T-cell (primary cell): ENCODE data around the gene COL5A2. TPM values are rescaled to one million over a fixed set of nuclear protein-coding genes. Genes with fewer than 3 reads are reported as not detected.

Source experiments
- ATAC-seq, 4 experiments: fragments of 200-7000 bp in 3 of 4; fragments of 150-1000 bp in 1 of 4; cut with Tn5 transposase; replicated peaks in 1 of 4; 1 replicate in 3 of 4; 2 replicates in 1 of 4; pipeline ENCODE4 v1.10.0; 2021; ENCODE audit warnings: moderate library complexity in 3 of 4, mild to moderate bottlenecking in 2 of 4, moderate number of reproducible peaks in 1 of 4
- CTCF ChIA-PET, 2 donors: fragments of 300-600 bp; sonication (Branson Sonifier 250); formaldehyde crosslinking; loops; one replicate each; lab custom pipeline; 2022; ENCODE audit warnings: antibody characterized with exemption in 2 of 2; lab: Charles Lee
- POLR2A ChIA-PET, 2 donors: fragments of 300-600 bp; sonication (Branson Sonifier 250); formaldehyde crosslinking; loops; one replicate each; lab custom pipeline; 2022; ENCODE audit warnings: antibody characterized with exemption in 2 of 2; lab: Charles Lee
- DNase-seq, 35 experiments: peaks; one replicate each; pipeline versions ENCODE4 v3.0.0 to v3.0.0-alpha.2; 2013 to 2023
- H3K27ac ChIP-seq: one replicate; pipeline ENCODE4 v1.5.1; 2013; ENCODE audit warnings: low read length
- H3K27me3 ChIP-seq, 2 experiments: replicated peaks in 1 of 2; 1 replicate in 1 of 2; 2 replicates in 1 of 2; pipeline versions ENCODE4 v1.6.1 to v1.7.0; 2013; ENCODE audit warnings: low read length in 1 of 2, mixed read lengths in 1 of 2; ENCODE audit not compliant: control insufficient read depth in 2 of 2, insufficient read depth in 2 of 2; ENCODE audit errors: extremely low read depth in 1 of 2
- H3K36me3 ChIP-seq, 2 donors: 1 replicate in 1 of 2; 2 replicates in 1 of 2; pipeline versions ENCODE4 v1.6.1 to v1.7.0; 2013; ENCODE audit warnings: low read length in 1 of 2; ENCODE audit not compliant: control insufficient read depth in 2 of 2, insufficient read depth in 1 of 2; ENCODE audit errors: extremely low read depth in 1 of 2
- H3K4me1 ChIP-seq, 2 experiments: 1 replicate in 1 of 2; 2 replicates in 1 of 2; pipeline versions ENCODE4 v1.6.1 to v1.7.0; 2013; ENCODE audit warnings: low read length in 2 of 2, mixed read lengths in 1 of 2; ENCODE audit not compliant: insufficient read depth in 2 of 2, control insufficient read depth in 1 of 2; ENCODE audit errors: extremely low read depth in 1 of 2
- H3K4me3 ChIP-seq, 2 donors: 1 replicate in 1 of 2; 2 replicates in 1 of 2; pipeline versions ENCODE4 v1.5.1 to v1.7.0; 2013; ENCODE audit warnings: mild to moderate bottlenecking in 2 of 2, low read length in 1 of 2, moderate library complexity in 1 of 2; ENCODE audit not compliant: control insufficient read depth in 1 of 2; ENCODE audit errors: extremely low read depth in 1 of 2
- H3K9me3 ChIP-seq: 2 replicates; pipeline ENCODE4 v1.7.0; 2013
- H3K27ac Mint-ChIP-seq, 2 donors: one replicate each; pipeline ENCODE4 v1.8.0; 2020 to 2021; ENCODE audit warnings: mild to moderate bottlenecking in 2 of 2, mixed read lengths in 2 of 2
- H3K27me3 Mint-ChIP-seq, 2 donors: one replicate each; pipeline ENCODE4 v1.8.0; 2021 to 2022; ENCODE audit warnings: mixed read lengths in 2 of 2
- H3K36me3 Mint-ChIP-seq: one replicate; pipeline ENCODE4 v1.8.0; 2021; ENCODE audit warnings: mixed read lengths
- H3K4me1 Mint-ChIP-seq, 3 donors: one replicate each; pipeline ENCODE4 v1.8.0; 2020 to 2022; ENCODE audit warnings: mixed read lengths in 3 of 3, mild to moderate bottlenecking in 1 of 3
- H3K4me3 Mint-ChIP-seq, 3 donors: one replicate each; pipeline ENCODE4 v1.8.0; 2020 to 2022; ENCODE audit warnings: mild to moderate bottlenecking in 3 of 3, mixed read lengths in 3 of 3, moderate library complexity in 3 of 3
- H3K9me3 Mint-ChIP-seq, 3 donors: one replicate each; pipeline ENCODE4 v1.8.0; 2020 to 2022; ENCODE audit warnings: mixed read lengths in 3 of 3
- WGBS: methylation state at CpG from one replicate; pipeline ENCODE4 v1.1.5; 2013; ENCODE audit warnings: missing lambda C conversion rate; ENCODE audit not compliant: insufficient coverage; 5-methylcytosine and 5-hydroxymethylcytosine counted together
- total RNA-seq, 35 experiments: library from RNA in 6 of 35; stranded (reverse) in 6 of 35; fragments of 120-200 nt in 1 of 35; gene quantifications; one replicate each; pipeline versions ENCODE4 v1.2.1 to v1.2.4 and lab custom pipeline; 2013 to 2026

Gene COL5A2
- total RNA-seq, 5 donors from 2014 or later (not counting 1 experiment from before 2014, with no cell fraction given) = 0.40 to 1.9 (median 1.3) TPM

- H3K9me3 Mint-ChIP-seq = no peaks in the 10 kb centered on the region
- H3K27me3 Mint-ChIP-seq = peaks cover 0 to 3% of the 10 kb centered on the region in 2 donors
- no peak overlapping the region for H3K4me3 Mint-ChIP-seq
- no peaks in the 10 kb centered on the region for H3K27me3 ChIP-seq
- ChIA-PET CTCF (no interaction called here), POLR2A (interaction anchor here in 1 of 2 donors (0.7 kb wide), 1 partner anchor 671 kb away, joined by 13 read pairs; no protein-coding TSS in a partner anchor)
- H3K9me3 ChIP-seq = no peaks in the 10 kb centered on the region
- no CpG with 5 or more reads among the region's 1 CpG for WGBS
- H3K36me3 ChIP-seq = no peaks in the 10 kb centered on the region
- no peak for DNase-seq
- H3K4me3 ChIP-seq = no peak overlapping the region
- H3K27ac Mint-ChIP-seq = no peak overlapping the region
- no peaks in the 10 kb centered on the region for H3K36me3 Mint-ChIP-seq
- no peaks in the 10 kb centered on the region for H3K4me1 ChIP-seq
- H3K27ac ChIP-seq = no peak overlapping the region
- no peaks in the 10 kb centered on the region for H3K4me1 Mint-ChIP-seq
- ATAC-seq = no peak
Observed at GRCh38 chr2:189072036-189072435, 107.5 kb downstream of the COL5A2 start.

GRCh38 chr2:189069855-189070619 is 109.5 kb downstream of the COL5A2 start:
- Mint-ChIP-seq H3K36me3 (no peaks in the 10 kb centered on the region), H3K4me3 (no peak overlapping the region), H3K27ac (no peak overlapping the region), H3K9me3 (no peaks in the 10 kb centered on the region), H3K27me3 (peaks cover 0 to 3% of the 10 kb centered on the region in 2 donors), H3K4me1 (no peaks in the 10 kb centered on the region)
- Histone ChIP-seq H3K27me3 (no peaks in the 10 kb centered on the region), H3K27ac (no peak overlapping the region), H3K4me1 (no peaks in the 10 kb centered on the region), H3K9me3 (no peaks in the 10 kb centered on the region), H3K36me3 (no peaks in the 10 kb centered on the region), H3K4me3 (no peak overlapping the region)
- POLR2A ChIA-PET = no interaction called here
- DNase-seq (no peak), ATAC-seq (no peak)
- CTCF ChIA-PET = interaction anchor here in 1 of 2 donors (0.6 kb wide), 1 partner anchor 1320 kb away, joined by 3 read pairs; no protein-coding TSS in a partner anchor

DNA sequence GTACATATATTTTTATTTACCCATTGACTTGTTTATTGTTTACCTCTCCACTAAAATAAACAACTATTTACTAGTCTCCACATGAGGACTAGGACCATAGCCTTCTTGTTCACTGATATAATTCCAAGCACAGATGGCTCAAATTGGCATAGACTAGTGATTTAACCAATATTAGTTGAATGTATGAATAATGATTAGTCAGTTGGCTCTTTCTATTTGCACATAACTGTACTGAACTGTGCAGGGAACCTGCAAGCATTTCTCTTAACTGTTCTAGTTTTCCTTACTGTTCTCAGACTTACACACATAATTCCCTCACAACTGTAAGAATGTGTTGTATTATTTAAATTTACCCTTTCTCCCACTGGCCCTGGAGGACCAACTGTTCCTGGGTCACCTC is 113.5 kb downstream of the COL5A2 start:
- no peak overlapping the region for H3K27ac ChIP-seq
- ChIA-PET POLR2A (interaction anchor here in 1 of 2 donors (0.7 kb wide), 1 partner anchor 1431 kb away, joined by 3 read pairs; no protein-coding TSS in a partner anchor), CTCF (no interaction called here)
- no peaks in the 10 kb centered on the region for H3K36me3 ChIP-seq
- no peak overlapping the region for H3K4me3 ChIP-seq
- H3K27me3 ChIP-seq = no peaks in the 10 kb centered on the region
- Mint-ChIP-seq H3K27me3 (peaks cover 0 to 3% of the 10 kb centered on the region in 2 donors), H3K9me3 (no peaks in the 10 kb centered on the region), H3K36me3 (no peaks in the 10 kb centered on the region), H3K27ac (no peak overlapping the region), H3K4me3 (no peak overlapping the region), H3K4me1 (no peaks in the 10 kb centered on the region)
- H3K4me1 ChIP-seq = no peaks in the 10 kb centered on the region
- ATAC-seq (no peak), DNase-seq (no peak)
- H3K9me3 ChIP-seq = no peaks in the 10 kb centered on the region

DNA sequence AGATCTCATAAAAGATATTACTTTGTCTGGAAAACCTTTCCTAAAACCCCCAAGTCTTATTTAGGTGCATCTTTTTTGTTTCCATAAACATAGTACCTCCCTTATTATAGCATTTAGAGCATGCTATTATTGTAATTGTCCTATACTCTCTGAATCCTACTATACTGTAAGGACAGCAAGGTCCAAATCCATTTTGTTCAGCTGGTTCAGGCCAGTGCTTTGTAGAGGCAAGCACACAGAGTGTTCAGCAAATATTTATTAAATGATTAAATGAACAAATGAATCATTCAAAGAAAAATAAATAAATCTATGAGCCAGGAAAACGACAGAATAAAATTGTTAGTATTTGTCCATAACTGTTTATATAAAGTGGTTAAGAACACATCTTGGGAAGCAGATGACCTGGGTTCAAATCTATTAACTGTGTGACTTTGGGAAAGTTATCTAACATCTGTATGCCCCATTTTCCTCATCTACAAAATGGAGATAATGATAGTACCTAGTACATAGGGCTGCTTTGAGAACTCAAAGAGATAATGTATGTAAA is 119.4 kb downstream of the COL5A2 start:
- WGBS = no CpG with 5 or more reads among the region's 1 CpG

DNA sequence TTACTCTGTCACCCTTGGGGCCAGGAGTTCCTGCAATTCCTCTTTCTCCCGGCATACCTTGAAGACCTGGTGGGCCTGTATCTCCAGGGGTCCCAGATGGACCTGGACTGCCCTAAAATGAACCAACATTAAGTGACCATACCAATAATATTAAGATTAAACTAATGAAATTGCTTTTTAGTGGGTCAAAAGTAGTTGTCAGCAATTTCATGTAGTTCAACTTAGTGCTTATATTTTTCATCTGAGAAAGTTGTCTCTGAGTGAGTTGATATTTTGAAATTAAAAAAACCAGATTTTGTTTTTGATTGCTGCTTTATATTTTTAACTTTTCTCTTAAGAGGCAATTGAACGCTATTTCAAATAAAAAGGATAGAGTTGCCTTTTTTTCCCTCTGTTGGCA is 122.2 kb downstream of the COL5A2 start:
- no peak for DNase-seq
- POLR2A ChIA-PET = no interaction called here
- no peaks in the 10 kb centered on the region for H3K27me3 Mint-ChIP-seq
- no peak overlapping the region for H3K4me3 Mint-ChIP-seq
- no CpG with 5 or more reads among the region's 2 CpGs for WGBS
- ATAC-seq = no peak
- H3K4me1 Mint-ChIP-seq = no peaks in the 10 kb centered on the region
- no peak overlapping the region for H3K27ac Mint-ChIP-seq
- Histone ChIP-seq H3K27me3 (no peaks in the 10 kb centered on the region), H3K4me1 (no peaks in the 10 kb centered on the region), H3K27ac (no peak overlapping the region), H3K4me3 (no peak overlapping the region), H3K36me3 (no peaks in the 10 kb centered on the region), H3K9me3 (no peaks in the 10 kb centered on the region)
- no peaks in the 10 kb centered on the region for H3K36me3 Mint-ChIP-seq
- CTCF ChIA-PET = no interaction called here
- H3K9me3 Mint-ChIP-seq = no peaks in the 10 kb centered on the region

More for the DNA sequence above, 119.4 kb downstream of the COL5A2 start:
- H3K27me3 Mint-ChIP-seq = no peaks in the 10 kb centered on the region
- no peaks in the 10 kb centered on the region for H3K36me3 Mint-ChIP-seq
- ATAC-seq (no peak), DNase-seq (no peak)
- Histone ChIP-seq H3K27ac (no peak overlapping the region), H3K4me3 (no peak overlapping the region), H3K36me3 (no peaks in the 10 kb centered on the region), H3K4me1 (no peaks in the 10 kb centered on the region), H3K9me3 (no peaks in the 10 kb centered on the region), H3K27me3 (no peaks in the 10 kb centered on the region)
- POLR2A ChIA-PET = no interaction called here
- no peaks in the 10 kb centered on the region for H3K9me3 Mint-ChIP-seq
- CTCF ChIA-PET = no interaction called here
- H3K4me1 Mint-ChIP-seq = no peaks in the 10 kb centered on the region
- no peak overlapping the region for H3K4me3 Mint-ChIP-seq
- H3K27ac Mint-ChIP-seq = no peak overlapping the region

GRCh38 chr2:189056200-189057106 is 123.1 kb downstream of the COL5A2 start:
- H3K4me3 Mint-ChIP-seq = no peak overlapping the region
- no peaks in the 10 kb centered on the region for H3K36me3 ChIP-seq
- no peak overlapping the region for H3K27ac ChIP-seq
- H3K9me3 ChIP-seq = no peaks in the 10 kb centered on the region
- no peaks in the 10 kb centered on the region for H3K4me1 ChIP-seq
- no peaks in the 10 kb centered on the region for H3K36me3 Mint-ChIP-seq
- no peaks in the 10 kb centered on the region for H3K27me3 ChIP-seq
- H3K4me3 ChIP-seq = no peak overlapping the region
- H3K9me3 Mint-ChIP-seq = no peaks in the 10 kb centered on the region
- ChIA-PET POLR2A (no interaction called here), CTCF (no interaction called here)
- ATAC-seq (no peak), DNase-seq (no peak)
- 63% methylated on average over 1 of the region's 4 CpGs for WGBS
- no peaks in the 10 kb centered on the region for H3K4me1 Mint-ChIP-seq
- H3K27me3 Mint-ChIP-seq = no peaks in the 10 kb centered on the region
- no peak overlapping the region for H3K27ac Mint-ChIP-seq
